Measurements from ENCODE around the gene HLA-DQB1. TPM values are rescaled to one million over a fixed set of nuclear protein-coding genes. Genes with fewer than 3 reads are reported as not detected.
"Not testable (repeated sequence)": the region's sequence is repeated elsewhere in the genome, so short reads cannot be mapped to it uniquely, and the experiment has no call there.

Gene HLA-DQB1
- polyA plus RNA-seq (2013, experiment 1 of 2), result 0.66 TPM
- 0.63 TPM for polyA plus RNA-seq (2013, experiment 2 of 2)

- H3K79me2 ChIP-seq (ENCODE audit: control insufficient read depth, insufficient read depth, low read length), result no peaks in the 10 kb centered on the region
- no peak within 1 kb of the TSS for H2AK5ac ChIP-seq (ENCODE audit: low read length)
- no peak within 1 kb of the TSS for H4K5ac ChIP-seq (ENCODE audit: low read length)
- H3K4me3 ChIP-seq (ENCODE audit: low read length), result no peak within 1 kb of the TSS
- no peaks in the 10 kb centered on the region for H3K27me3 ChIP-seq (ENCODE audit: insufficient read depth, low read length, poor library complexity)
- no peak within 1 kb of the TSS for H4K8ac ChIP-seq (ENCODE audit: low read depth, low read length)
- no CpG with 5 or more reads among the region's 16 CpGs for WGBS (ENCODE audit: extremely low coverage, insufficient coverage, low lambda C conversion rate)
- no peak within 1 kb of the TSS for H2BK5ac ChIP-seq (ENCODE audit: low read length)
- H3K9ac ChIP-seq (ENCODE audit: low read length), result no peak within 1 kb of the TSS
- no peak within 1 kb of the TSS for H3K27ac ChIP-seq (ENCODE audit: low read depth, low read length)
- no peak within 1 kb of the TSS for H3K23ac ChIP-seq (ENCODE audit: low read length)
- H2BK15ac ChIP-seq (replicated peaks; ENCODE audit: low read depth), result no peak within 1 kb of the TSS
- no peaks in the 10 kb centered on the region for H3K36me3 ChIP-seq (ENCODE audit: control insufficient read depth, insufficient read depth, low read length)
- H3K4me2 ChIP-seq (ENCODE audit: low read length), result no peak within 1 kb of the TSS
- H3K4ac ChIP-seq (ENCODE audit: low read depth, low read length), result no peak within 1 kb of the TSS
- no peak within 1 kb of the TSS for H2BK120ac ChIP-seq (ENCODE audit: low read depth, low read length)
- no peaks in the 10 kb centered on the region for H3K4me1 ChIP-seq (ENCODE audit: control insufficient read depth, low read depth, low read length)
- peak; percentile 53 for DNase-seq
- H3K56ac ChIP-seq (ENCODE audit: low read length), result no peak within 1 kb of the TSS
- no peaks in the 10 kb centered on the region for H3K79me1 ChIP-seq (ENCODE audit: low read length)
- H3K18ac ChIP-seq (ENCODE audit: low read length), result no peak within 1 kb of the TSS
Measured at GRCh38 chr6:32666420-32667300, at the start of gene HLA-DQB1. HLA-DQB1 (minus strand) TSS chr6:32666657; CDS start chr6:32666607, 50 bp downstream.

DNA sequence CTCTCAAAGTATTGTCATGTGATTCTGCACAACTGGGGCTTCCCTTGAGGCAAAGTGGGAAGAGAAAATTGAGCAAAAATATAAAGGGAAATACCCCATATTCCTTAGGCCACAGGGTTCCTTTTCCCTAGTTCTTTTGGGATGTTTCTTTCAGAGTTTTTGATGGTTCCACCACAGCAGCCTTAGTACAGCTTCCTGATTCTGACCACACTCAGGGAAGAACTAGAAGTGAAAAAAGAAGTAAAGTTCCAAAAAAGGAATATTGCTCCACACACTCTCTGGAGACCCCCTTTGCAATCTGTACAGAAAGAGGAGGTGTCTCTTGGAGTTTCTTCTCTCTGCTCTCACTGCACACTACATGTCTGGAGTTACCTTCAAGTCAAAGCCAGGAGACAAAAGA is 46.8 kb upstream of the HLA-DQB1 start:
- H3K79me2 ChIP-seq (ENCODE audit: control insufficient read depth, insufficient read depth, low read length), result no peaks in the 10 kb centered on the region
- no peak overlapping the region for H3K9ac ChIP-seq (ENCODE audit: low read length)
- no peaks in the 10 kb centered on the region for H3K36me3 ChIP-seq (ENCODE audit: control insufficient read depth, insufficient read depth, low read length)
- no peak overlapping the region for H4K5ac ChIP-seq (ENCODE audit: low read length)
- no peaks in the 10 kb centered on the region for H3K27me3 ChIP-seq (ENCODE audit: insufficient read depth, low read length, poor library complexity)
- no peak overlapping the region for H2BK15ac ChIP-seq (replicated peaks; ENCODE audit: low read depth)
- H3K79me1 ChIP-seq (ENCODE audit: low read length), result no peaks in the 10 kb centered on the region
- H2BK120ac ChIP-seq (ENCODE audit: low read depth, low read length), result no peak overlapping the region
- no peak overlapping the region for H3K23ac ChIP-seq (ENCODE audit: low read length)
- H4K8ac ChIP-seq (ENCODE audit: low read depth, low read length), result no peak overlapping the region
- no peak for DNase-seq
- no peak overlapping the region for H2BK5ac ChIP-seq (ENCODE audit: low read length)
- no peaks in the 10 kb centered on the region for H3K4me1 ChIP-seq (ENCODE audit: control insufficient read depth, low read depth, low read length)
- H3K56ac ChIP-seq (ENCODE audit: low read length), result no peak overlapping the region
- H3K4ac ChIP-seq (ENCODE audit: low read depth, low read length), result no peak overlapping the region
- no peak overlapping the region for H2AK5ac ChIP-seq (ENCODE audit: low read length)
- no peak overlapping the region for H3K4me3 ChIP-seq (ENCODE audit: low read length)
- H3K27ac ChIP-seq (ENCODE audit: low read depth, low read length), result no peak overlapping the region
- no peak overlapping the region for H3K18ac ChIP-seq (ENCODE audit: low read length)
- no peak overlapping the region for H3K4me2 ChIP-seq (ENCODE audit: low read length)

- Histone ChIP-seq H3K9ac (ENCODE audit: low read length) (no peak overlapping the region), H3K56ac (ENCODE audit: low read length) (no peak overlapping the region), H3K4ac (ENCODE audit: low read depth, low read length) (no peak overlapping the region), H3K4me1 (ENCODE audit: control insufficient read depth, low read depth, low read length) (no peaks in the 10 kb centered on the region), H2BK5ac (ENCODE audit: low read length) (no peak overlapping the region), H3K27ac (ENCODE audit: low read depth, low read length) (no peak overlapping the region), H3K4me2 (ENCODE audit: low read length) (no peak overlapping the region), H2AK5ac (ENCODE audit: low read length) (no peak overlapping the region), H4K5ac (ENCODE audit: low read length) (no peak overlapping the region), H4K8ac (ENCODE audit: low read depth, low read length) (no peak overlapping the region), H3K79me1 (ENCODE audit: low read length) (no peaks in the 10 kb centered on the region), H2BK120ac (ENCODE audit: low read depth, low read length) (no peak overlapping the region), H2BK15ac (replicated peaks; ENCODE audit: low read depth) (no peak overlapping the region), H3K27me3 (ENCODE audit: insufficient read depth, low read length, poor library complexity) (no peaks in the 10 kb centered on the region), H3K4me3 (ENCODE audit: low read length) (no peak overlapping the region), H3K18ac (ENCODE audit: low read length) (no peak overlapping the region), H3K79me2 (ENCODE audit: control insufficient read depth, insufficient read depth, low read length) (no peaks in the 10 kb centered on the region), H3K36me3 (ENCODE audit: control insufficient read depth, insufficient read depth, low read length) (no peaks in the 10 kb centered on the region), H3K23ac (ENCODE audit: low read length) (no peak overlapping the region)
- DNase-seq, result no peak
Measured at GRCh38 chr6:32709625-32710024, 43.2 kb upstream of the HLA-DQB1 start.

DNA sequence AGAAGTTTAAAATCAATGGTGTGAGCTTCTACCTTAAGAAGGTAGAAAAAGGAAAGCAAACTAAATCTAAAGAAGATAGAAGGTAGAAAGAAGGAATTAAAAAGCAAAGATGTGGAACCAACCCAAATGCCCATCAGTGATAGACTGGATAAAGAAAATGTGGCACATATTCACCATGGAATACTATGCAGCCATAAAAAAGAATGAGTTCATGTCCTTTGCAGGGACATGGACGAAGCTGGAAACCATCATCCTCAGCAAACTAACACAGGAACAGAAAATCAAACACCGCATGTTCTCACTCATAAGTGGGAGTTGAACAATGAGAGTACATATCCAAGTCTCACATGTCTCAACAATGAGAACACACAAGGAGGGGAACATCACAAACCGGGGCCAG is 38.7 kb upstream of the HLA-DQB1 start:
- DNase-seq; H3K4me3 ChIP-seq (ENCODE audit: low read length); H3K79me1 ChIP-seq (ENCODE audit: low read length); H3K27ac ChIP-seq (ENCODE audit: low read depth, low read length); H2BK5ac ChIP-seq (ENCODE audit: low read length); H3K4me2 ChIP-seq (ENCODE audit: low read length); H3K4me1 ChIP-seq (ENCODE audit: control insufficient read depth, low read depth, low read length); H3K56ac ChIP-seq (ENCODE audit: low read length); H3K18ac ChIP-seq (ENCODE audit: low read length); H2BK15ac ChIP-seq (replicated peaks; ENCODE audit: low read depth); H3K4ac ChIP-seq (ENCODE audit: low read depth, low read length); H3K23ac ChIP-seq (ENCODE audit: low read length); H3K36me3 ChIP-seq (ENCODE audit: control insufficient read depth, insufficient read depth, low read length); H2BK120ac ChIP-seq (ENCODE audit: low read depth, low read length); H4K8ac ChIP-seq (ENCODE audit: low read depth, low read length); H4K5ac ChIP-seq (ENCODE audit: low read length); H3K79me2 ChIP-seq (ENCODE audit: control insufficient read depth, insufficient read depth, low read length); H3K9ac ChIP-seq (ENCODE audit: low read length); H3K27me3 ChIP-seq (ENCODE audit: insufficient read depth, low read length, poor library complexity); H2AK5ac ChIP-seq (ENCODE audit: low read length): not testable (repeated sequence)
- no CpG with 5 or more reads among the region's 3 CpGs for WGBS (ENCODE audit: extremely low coverage, insufficient coverage, low lambda C conversion rate)

GRCh38 chr6:32703347-32703746 is 36.9 kb upstream of the HLA-DQB1 start:
- Histone ChIP-seq H4K5ac (ENCODE audit: low read length) (no peak overlapping the region), H2BK15ac (replicated peaks; ENCODE audit: low read depth) (no peak overlapping the region), H3K4me3 (ENCODE audit: low read length) (no peak overlapping the region), H3K4ac (ENCODE audit: low read depth, low read length) (no peak overlapping the region), H3K23ac (ENCODE audit: low read length) (no peak overlapping the region), H3K9ac (ENCODE audit: low read length) (no peak overlapping the region), H4K8ac (ENCODE audit: low read depth, low read length) (no peak overlapping the region), H3K18ac (ENCODE audit: low read length) (no peak overlapping the region), H3K4me1 (ENCODE audit: control insufficient read depth, low read depth, low read length) (no peaks in the 10 kb centered on the region), H3K56ac (ENCODE audit: low read length) (no peak overlapping the region), H3K4me2 (ENCODE audit: low read length) (no peak overlapping the region), H3K79me1 (ENCODE audit: low read length) (no peaks in the 10 kb centered on the region), H2BK5ac (ENCODE audit: low read length) (no peak overlapping the region), H2AK5ac (ENCODE audit: low read length) (no peak overlapping the region), H3K27ac (ENCODE audit: low read depth, low read length) (no peak overlapping the region), H3K36me3 (ENCODE audit: control insufficient read depth, insufficient read depth, low read length) (no peaks in the 10 kb centered on the region), H3K79me2 (ENCODE audit: control insufficient read depth, insufficient read depth, low read length) (no peaks in the 10 kb centered on the region), H2BK120ac (ENCODE audit: low read depth, low read length) (no peak overlapping the region), H3K27me3 (ENCODE audit: insufficient read depth, low read length, poor library complexity) (no peaks in the 10 kb centered on the region)
- 100% methylated on average over 1 of the region's 4 CpGs for WGBS (ENCODE audit: extremely low coverage, insufficient coverage, low lambda C conversion rate)
- DNase-seq, result no peak

All from mesendoderm (in vitro differentiated cells).